Measurements from ENCODE around the gene PLEKHM3.
A peak's percentile ranks its signal among the peaks of the same experiment; 100 is the strongest.
"Not testable (repeated sequence)": the region's sequence is repeated elsewhere in the genome, so short reads cannot be mapped to it uniquely, and the experiment has no call there.

PLEKHM3 gene

GRCh38 chr2:207949245-207949644 is 76.1 kb downstream of the PLEKHM3 start:
- DNase-seq: not testable (repeated sequence)

- no peak for DNase-seq
Measured at GRCh38 chr2:207944979-207945600, 80.2 kb downstream of the PLEKHM3 start.

DNA sequence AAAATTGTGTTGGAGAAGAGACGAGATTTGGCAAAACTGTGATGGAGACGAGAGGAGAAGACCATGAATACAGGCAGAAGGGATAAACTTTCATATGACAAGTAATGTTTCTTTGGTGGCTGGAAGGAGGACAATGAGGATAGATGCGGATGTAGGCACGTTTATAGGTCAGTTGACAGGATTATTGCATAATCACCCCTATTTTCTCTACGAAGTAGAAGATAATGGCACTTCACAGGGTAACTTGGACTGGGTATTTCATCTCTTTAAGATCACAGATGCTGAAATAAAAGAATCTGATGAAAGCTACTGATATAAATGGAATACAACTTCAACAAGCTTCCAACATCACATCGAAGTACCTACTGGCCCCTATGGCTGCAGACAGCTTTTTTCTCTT is 81.0 kb downstream of the PLEKHM3 start:
- DNase-seq: no peak

GRCh38 chr2:207939342-207940108 is 85.8 kb downstream of the PLEKHM3 start:
- DNase-seq: no peak

DNA sequence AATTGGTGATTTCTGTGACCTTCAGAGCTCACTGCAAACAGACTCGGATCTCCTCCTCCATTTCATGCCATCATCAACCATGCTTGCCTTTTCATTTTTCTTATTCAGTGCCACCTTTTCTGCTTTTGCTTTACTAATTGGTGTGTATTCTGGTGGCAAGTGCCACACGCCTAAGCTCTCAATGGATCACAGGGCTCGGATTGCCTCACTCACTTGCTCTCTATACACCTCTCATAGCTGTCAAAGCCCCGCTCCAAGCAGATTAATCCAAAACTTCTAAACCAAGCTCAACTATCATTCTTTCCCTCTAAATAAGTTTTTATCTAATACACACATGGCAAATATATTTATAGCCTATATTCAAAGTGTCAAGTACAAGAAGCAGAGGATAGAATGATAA is 86.4 kb downstream of the PLEKHM3 start:
- DNase-seq: no peak

GRCh38 chr2:207938415-207938814 is 86.9 kb downstream of the PLEKHM3 start:
- no peak for DNase-seq

- no peak for DNase-seq
Measured at GRCh38 chr2:207937823-207938222, 87.5 kb downstream of the PLEKHM3 start.

DNA sequence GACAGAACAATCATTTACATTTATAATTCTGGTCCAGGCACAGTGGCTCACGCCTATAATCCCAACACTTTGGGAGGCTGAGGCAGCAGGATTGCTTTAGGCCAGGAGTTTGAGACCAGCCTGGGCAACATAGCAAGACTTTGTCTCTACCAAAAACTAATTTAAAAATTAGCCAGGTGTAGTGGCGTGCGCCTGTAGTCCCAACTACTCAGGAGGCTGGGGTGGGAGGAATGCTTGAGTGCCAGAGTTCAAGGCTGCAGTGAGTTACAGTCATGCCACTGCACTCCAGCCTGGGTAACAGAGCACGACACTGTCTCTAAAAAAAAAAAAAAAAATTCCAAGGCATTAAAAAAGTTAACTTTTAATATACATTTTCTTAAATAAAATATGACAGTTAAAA is 88.1 kb downstream of the PLEKHM3 start:
- DNase-seq: no peak

DNA sequence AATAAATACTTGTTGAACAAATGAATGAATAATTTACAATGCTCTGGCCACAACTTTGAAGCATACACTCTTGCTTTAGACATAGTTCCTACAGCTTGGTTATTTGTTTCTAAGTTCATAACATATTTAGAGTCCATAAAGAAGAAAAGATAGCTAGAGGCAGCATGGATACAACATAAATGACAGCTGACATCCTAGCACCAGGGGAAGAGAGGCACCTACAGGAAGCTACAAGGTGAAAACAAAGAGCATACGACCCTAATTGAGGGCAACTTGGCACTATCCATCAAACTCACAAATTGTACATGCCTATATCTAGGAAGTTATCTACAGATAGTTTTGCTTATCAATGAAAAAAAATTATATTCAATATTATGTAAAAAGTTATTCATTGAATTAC is 88.9 kb downstream of the PLEKHM3 start:
- no peak for DNase-seq

DNA sequence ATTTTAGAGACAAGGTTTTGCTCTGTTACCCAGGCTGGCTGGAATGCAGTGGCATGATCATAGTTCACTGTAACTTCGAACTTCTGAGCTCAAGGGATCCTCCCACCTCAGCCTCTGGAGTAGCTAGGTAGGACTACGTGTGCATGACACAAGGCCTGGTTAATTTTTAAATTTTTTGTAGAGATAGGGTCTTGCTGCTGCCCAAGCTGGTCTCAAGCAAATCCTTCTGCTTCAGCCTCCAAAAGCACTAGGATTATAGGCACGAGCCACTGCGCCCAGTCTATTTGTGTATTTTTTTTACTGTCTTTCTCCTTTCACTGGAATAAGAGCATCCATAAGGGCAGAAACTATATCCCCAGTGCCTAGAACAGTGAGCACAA is 89.3 kb downstream of the PLEKHM3 start:
- DNase-seq: no peak

DNA sequence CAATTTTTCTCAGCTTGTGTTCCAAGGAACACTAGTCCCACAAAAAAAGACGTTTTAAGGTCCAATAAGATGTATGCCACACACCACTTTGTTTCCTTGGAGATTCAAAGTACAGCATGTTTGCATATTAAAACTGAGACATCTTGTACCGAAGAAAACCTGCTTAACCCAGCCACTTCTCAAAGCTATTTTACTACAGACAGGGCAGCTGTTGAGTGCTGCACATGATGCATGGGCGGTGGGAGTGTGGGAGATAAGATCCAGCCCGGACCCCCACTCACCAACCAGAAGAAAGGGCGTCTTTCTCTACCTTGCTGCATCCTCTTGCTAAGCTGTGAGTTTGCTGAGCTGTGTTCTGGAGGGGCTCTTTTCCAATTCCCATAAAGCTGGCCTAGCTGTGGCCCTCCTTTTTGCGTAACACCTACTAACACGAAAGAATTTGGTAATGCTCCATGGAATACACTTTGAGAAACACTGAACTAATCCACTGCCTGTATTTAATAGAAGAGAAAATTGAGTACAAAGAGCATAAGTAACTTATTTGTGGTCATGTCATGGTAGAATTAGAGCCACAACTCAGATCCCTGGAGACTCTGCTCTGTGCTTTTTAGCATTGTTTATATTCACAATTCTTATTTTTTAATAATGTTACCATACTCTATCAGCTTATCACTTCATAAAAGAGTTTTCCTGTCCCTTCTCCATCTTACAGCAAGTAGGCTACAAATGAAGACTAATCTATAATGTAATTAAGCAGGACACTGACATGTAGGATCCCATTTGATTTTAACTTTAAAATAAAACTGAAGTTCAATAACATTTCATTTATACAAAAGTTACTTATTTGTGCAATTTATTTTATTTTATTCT is 90.0 kb downstream of the PLEKHM3 start:
- no peak for DNase-seq

- DNase-seq: no peak
Measured at GRCh38 chr2:207934720-207935119, 90.6 kb downstream of the PLEKHM3 start.

DNA sequence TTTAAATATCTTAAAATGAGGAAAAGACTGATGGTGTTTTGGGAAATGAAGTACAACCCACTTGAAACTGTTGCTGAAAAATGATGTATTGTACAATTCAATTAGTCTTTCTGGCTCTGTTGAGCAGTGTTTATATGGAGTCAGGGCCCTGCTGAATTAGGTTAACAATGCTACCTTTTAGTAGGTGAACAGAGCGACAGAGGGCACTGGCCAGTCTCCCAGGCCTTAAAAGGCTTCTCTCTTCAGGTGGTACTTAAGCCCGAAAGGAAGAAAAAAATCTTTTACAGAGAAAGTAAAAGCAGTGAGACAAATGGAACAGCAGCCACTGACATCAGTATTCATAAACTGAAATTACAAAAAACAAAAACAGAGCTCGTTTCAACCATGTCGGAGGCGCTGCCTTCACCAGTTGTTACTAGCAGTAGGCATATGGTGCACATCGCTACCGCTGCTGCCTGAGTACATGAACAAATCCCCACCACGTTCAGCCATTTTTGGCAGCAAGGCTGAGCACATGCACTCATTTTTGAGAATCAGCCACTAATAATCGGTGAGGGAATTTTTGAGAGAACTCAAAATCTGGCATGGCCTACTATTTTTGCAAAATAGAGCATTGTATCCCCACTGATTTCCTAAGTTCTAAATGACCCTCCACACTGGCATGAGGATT is 91.8 kb downstream of the PLEKHM3 start:
- DNase-seq: no peak

- DNase-seq: no peak
Measured at GRCh38 chr2:207932106-207932505, 93.2 kb downstream of the PLEKHM3 start.

GRCh38 chr2:207930747-207931146 is 94.6 kb downstream of the PLEKHM3 start:
- no peak for DNase-seq

GRCh38 chr2:207929923-207930322 is 95.4 kb downstream of the PLEKHM3 start:
- no peak for DNase-seq

DNA sequence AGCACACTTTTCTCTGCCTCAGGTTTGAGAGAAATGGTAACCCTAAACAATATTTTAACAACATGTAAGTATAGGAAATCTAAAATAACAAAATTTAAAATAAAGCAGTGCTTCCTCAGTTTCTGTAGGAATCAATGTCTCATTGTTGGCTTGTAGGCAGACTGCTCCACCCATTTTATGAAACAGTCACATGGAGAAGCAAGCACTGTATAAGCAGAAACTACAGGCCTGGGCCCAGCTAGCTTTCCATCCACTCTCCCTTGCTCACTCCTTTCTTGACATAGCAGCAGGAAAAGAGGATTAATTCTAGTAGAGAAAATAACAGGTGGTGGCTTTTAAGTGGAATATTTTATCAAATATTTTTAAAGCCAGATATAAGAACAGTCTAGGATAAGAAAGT is 97.2 kb downstream of the PLEKHM3 start:
- no peak for DNase-seq

GRCh38 chr2:207926989-207927300 is 98.4 kb downstream of the PLEKHM3 start:
- DNase-seq: no peak

DNA sequence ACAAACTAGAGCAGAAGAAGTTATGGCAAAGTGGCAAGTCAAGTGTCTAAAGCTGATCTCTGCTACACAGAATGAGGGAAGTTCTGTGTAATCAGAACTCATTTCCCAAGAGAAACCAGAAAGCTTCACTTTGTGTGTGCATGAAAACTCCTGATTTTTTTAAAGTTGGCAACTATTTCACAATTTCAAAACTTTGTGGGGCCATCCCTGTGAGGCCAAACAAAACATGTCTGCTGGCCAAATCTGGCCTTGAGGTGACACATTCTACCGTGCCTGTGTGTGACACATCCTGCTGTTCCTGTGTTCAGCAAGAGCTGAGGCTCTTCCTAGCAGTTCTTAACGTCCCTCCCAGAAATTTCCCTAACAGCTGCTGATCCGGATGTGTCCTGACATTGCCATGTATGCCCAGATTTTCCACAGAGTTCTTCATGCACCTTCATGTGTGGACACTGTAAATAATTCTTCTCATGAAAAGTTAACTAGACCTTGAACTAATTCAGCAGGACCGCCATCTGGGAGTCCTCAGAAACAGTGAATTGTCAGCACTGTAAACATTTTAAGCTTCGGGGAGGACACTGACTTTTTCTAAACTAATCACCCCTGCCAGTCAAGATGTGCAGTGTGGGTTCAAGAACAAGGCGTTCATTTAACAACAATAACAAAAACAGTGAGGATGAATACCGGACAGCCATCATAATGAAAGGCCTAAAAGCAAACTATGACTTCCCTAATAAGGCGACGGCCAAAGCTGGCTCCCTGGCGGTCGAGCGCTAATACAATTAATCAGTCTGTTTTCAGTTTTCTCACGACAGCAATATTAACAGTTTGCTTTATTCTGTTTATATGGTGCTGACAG is 99.0 kb downstream of the PLEKHM3 start:
- DNase-seq: peak; percentile 52

DNA sequence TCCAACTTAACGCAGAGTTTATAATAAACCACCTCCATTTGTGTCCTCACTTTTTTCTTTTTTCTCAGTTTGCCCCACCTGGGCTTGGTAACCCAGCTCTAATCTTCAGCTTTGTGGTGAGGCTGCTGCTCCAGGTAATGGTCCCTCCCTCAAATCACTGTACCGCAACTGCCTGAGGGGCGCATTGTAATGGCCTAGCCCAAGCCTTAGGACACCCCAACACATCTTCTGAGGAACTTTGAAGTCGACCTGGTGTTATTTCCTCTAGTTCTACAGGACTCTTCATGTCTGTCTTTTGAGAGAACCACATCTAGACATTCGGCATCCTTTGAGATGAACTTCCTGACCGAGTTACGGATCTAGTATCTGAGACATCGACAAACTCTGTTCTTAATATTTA is 99.7 kb downstream of the PLEKHM3 start:
- DNase-seq: no peak

- DNase-seq: no peak
Measured at GRCh38 chr2:207921606-207922005, 103.7 kb downstream of the PLEKHM3 start.

GRCh38 chr2:207920721-207921120 is 104.6 kb downstream of the PLEKHM3 start:
- no peak for DNase-seq

Measured in fibroblast of skin of right quadriceps (primary cell).